K562 (cell line): Measurements from ENCODE around the gene WDFY2. TPM values are rescaled to one million over a fixed set of nuclear protein-coding genes. Genes with fewer than 3 reads are reported as not detected.

Source experiments
- ATAC-seq: fragments of 200-7000 bp; cut with Tn5 transposase; 3 replicates; pipeline ENCODE4 v1.9.1; 2020; ENCODE audit warnings: moderate library complexity
- BruUV-seq: library from RNA; stranded (reverse); fragments of 400-500 nt; replicated peaks from 2 replicates; lab custom pipeline; 2021; lab: Mats Ljungman, UMichigan
- CTCF ChIA-PET: fragments of 300-600 bp; formaldehyde crosslinking; extraction: SDS; loops from one replicate; lab custom pipeline; 2021; ENCODE audit warnings: low intra/inter-chr PET ratio; lab: Yijun Ruan, JAX
- POLR2A ChIA-PET: fragments of 300-600, 350-650 bp; sonication (Branson Sonifier 250); formaldehyde crosslinking; extraction: SDS; loops from one replicate; lab custom pipeline; 2021; ENCODE audit warnings: antibody characterized with exemption, inconsistent platforms; lab: Yijun Ruan, JAX
- DNase-seq, 4 experiments: peaks; one replicate each; pipeline versions ENCODE4 v3.0.0 to v3.0.0-alpha.2; 2011 to 2018; ENCODE audit warnings: low spot score in 3 of 4, mixed read lengths in 3 of 4; ENCODE audit errors: extremely low read depth in 1 of 4
- FAIRE-seq: peaks from 2 replicates; lab custom pipeline; 2011; peaks lifted over from hg19 to GRCh38; lab: Jason Lieb, UNC
- H2AFZ ChIP-seq: 2 replicates; pipeline ENCODE4 v1.6.0; 2011; ENCODE audit warnings: low read depth, low read length, control low read depth, inconsistent platforms
- H3K27ac ChIP-seq: fragments of 200-600 bp; 3 replicates; pipeline ENCODE4 v1.8.0; 2011; ENCODE audit warnings: low read depth, mild to moderate bottlenecking, control low read depth, inconsistent platforms, low read length, moderate library complexity, mixed read lengths; ENCODE audit errors: extremely low read depth
- H3K27me3 ChIP-seq, 2 experiments: fragments of 300-600 bp in 1 of 2; 2 replicates in 1 of 2; 3 replicates in 1 of 2; pipeline versions ENCODE4 v1.6.0 to v1.8.0; 2011; ENCODE audit warnings: inconsistent platforms in 2 of 2, low read length in 2 of 2, mild to moderate bottlenecking in 1 of 2, mixed read lengths in 1 of 2, moderate library complexity in 1 of 2; ENCODE audit not compliant: control insufficient read depth in 2 of 2, insufficient read depth in 2 of 2
- H3K36me3 ChIP-seq: fragments of 300-600 bp; 3 replicates; pipeline ENCODE4 v1.8.0; 2011; ENCODE audit warnings: mild to moderate bottlenecking, low read length, inconsistent platforms; ENCODE audit not compliant: control insufficient read depth, insufficient read depth
- H3K4me1 ChIP-seq, 2 experiments: fragments of 200-600 bp in 1 of 2; replicated peaks in 1 of 2; 2 replicates in 1 of 2; 3 replicates in 1 of 2; pipeline versions ENCODE4 v1.5.1 to v1.8.0; 2011; ENCODE audit warnings: inconsistent platforms in 2 of 2, low read length in 2 of 2, mild to moderate bottlenecking in 1 of 2, mixed read lengths in 1 of 2, moderate library complexity in 1 of 2; ENCODE audit not compliant: control insufficient read depth in 2 of 2, insufficient read depth in 2 of 2
- H3K4me2 ChIP-seq: 2 replicates; pipeline ENCODE4 v1.6.1; 2011; ENCODE audit warnings: low read length, control low read depth, inconsistent platforms, mixed read lengths; ENCODE audit not compliant: insufficient read depth
- H3K4me3 ChIP-seq: fragments of 200-600 bp; sonication (generic), shearing (Covaris generic); 2 replicates; pipeline ENCODE4 v1.5.1; 2016; ENCODE audit warnings: control low read depth, inconsistent platforms
- H3K79me2 ChIP-seq: fragments of 200-600 bp; 3 replicates; pipeline ENCODE4 v1.8.0; 2011; ENCODE audit warnings: low read length, inconsistent platforms; ENCODE audit not compliant: control insufficient read depth, insufficient read depth
- H3K9ac ChIP-seq, 2 experiments: 2 replicates each; pipeline versions ENCODE4 v1.6.0 to v1.6.1; 2011; ENCODE audit warnings: low read depth in 2 of 2, low read length in 2 of 2, control low read depth in 1 of 2, inconsistent platforms in 1 of 2, mild to moderate bottlenecking in 1 of 2, mixed read lengths in 1 of 2; ENCODE audit not compliant: insufficient read depth in 1 of 2
- H3K9me1 ChIP-seq: one replicate; pipeline ENCODE4 v1.6.0; 2011; ENCODE audit warnings: inconsistent platforms, mild to moderate bottlenecking, low read length, moderate library complexity; ENCODE audit not compliant: control insufficient read depth, insufficient read depth
- H3K9me3 ChIP-seq: replicated peaks from 2 replicates; pipeline ENCODE4 v1.5.1; 2011; ENCODE audit warnings: low read depth, low read length, inconsistent platforms; ENCODE audit not compliant: control insufficient read depth, insufficient read depth
- H4K20me1 ChIP-seq: replicated peaks from 2 replicates; pipeline ENCODE4 v1.6.1; 2011; ENCODE audit warnings: low read length, inconsistent platforms, mixed read lengths; ENCODE audit not compliant: control insufficient read depth, insufficient read depth
- ASH1L ChIP-seq: fragments of 450-650 bp; IDR thresholded peaks from 2 replicates; pipeline ENCODE4 v1.6.1; 2018; ENCODE audit warnings: borderline replicate concordance, mild to moderate bottlenecking, low read depth; ENCODE audit not compliant: partially characterized antibody
- EWSR1 ChIP-seq: fragments of 450-650 bp; IDR thresholded peaks from 2 replicates; pipeline ENCODE4 v1.6.1; 2018; ENCODE audit warnings: borderline replicate concordance, mild to moderate bottlenecking, low read depth, moderate library complexity; ENCODE audit not compliant: partially characterized antibody
- EZH2 ChIP-seq: IDR thresholded peaks from 2 replicates; pipeline ENCODE4 v1.6.1; 2012; ENCODE audit warnings: low read depth, mild to moderate bottlenecking, inconsistent platforms, low read length, borderline replicate concordance
- FIP1L1 ChIP-seq: fragments of 200-400 bp; formaldehyde crosslinking; IDR thresholded peaks from 2 replicates; pipeline ENCODE4 v1.6.1; 2018; ENCODE audit warnings: mild to moderate bottlenecking, low read depth, low read length; ENCODE audit not compliant: poor library complexity, severe bottlenecking
- HES1 ChIP-seq: fragments of 450-650 bp; IDR thresholded peaks from 2 replicates; pipeline ENCODE4 v1.6.1; 2016; ENCODE audit warnings: low read depth, mild to moderate bottlenecking, moderate library complexity
- HNRNPH1 ChIP-seq: fragments of 200-400 bp; formaldehyde crosslinking; optimal IDR thresholded peaks from 2 replicates; pipeline ENCODE3; 2017; ENCODE audit warnings: low read depth, mild to moderate bottlenecking, low read length, moderate library complexity
- IRF9 ChIP-seq: fragments of 450-650 bp; IDR thresholded peaks from 2 replicates; pipeline ENCODE4 v1.6.1; 2016; ENCODE audit warnings: missing biosample characterization, missing genetic modification characterization
- LCOR ChIP-seq: sonication (generic); formaldehyde crosslinking; IDR thresholded peaks from 2 replicates; pipeline ENCODE4 v1.8.0; 2022; ENCODE audit warnings: mild to moderate bottlenecking, missing genetic modification reagents
- RAD21 ChIP-seq, 2 experiments: fragments of 250-450 bp in 1 of 2; fragments of 450-650 bp in 1 of 2; sonication (Bioruptor Pico) in 1 of 2; formaldehyde crosslinking in 1 of 2; IDR thresholded peaks in 1 of 2; conservative IDR thresholded peaks in 1 of 2; 2 replicates each; pipeline versions ENCODE4 v1.4.0 to v1.8.0; 2020 to 2022; ENCODE audit warnings: mild to moderate bottlenecking in 2 of 2, moderate library complexity in 1 of 2
- SMC3 ChIP-seq: conservative IDR thresholded peaks from 2 replicates; pipeline ENCODE4 v1.6.1; 2011; ENCODE audit warnings: low read depth, low read length, improper control_type of control experiment; ENCODE audit not compliant: insufficient read depth
- ZBED1 ChIP-seq: IDR thresholded peaks from 2 replicates; pipeline ENCODE4 v1.6.1; 2014
- ZNF143 ChIP-seq: sonication (generic); formaldehyde crosslinking; IDR thresholded peaks from 2 replicates; pipeline ENCODE4 v1.9.0; 2022; ENCODE audit warnings: mild to moderate bottlenecking, missing genetic modification reagents
- ZNF311 ChIP-seq: fragments of 250-450 bp; sonication (Bioruptor Pico); IDR thresholded peaks from 2 replicates; pipeline ENCODE4 v1.4.0; 2020; ENCODE audit warnings: mild to moderate bottlenecking, moderate library complexity
- ZNF354B ChIP-seq: fragments of 250-450 bp; sonication (Bioruptor Pico); IDR thresholded peaks from 2 replicates; pipeline ENCODE4 v1.4.0; 2020
- ZNF717 ChIP-seq: fragments of 250-450 bp; sonication (Bioruptor Pico); IDR thresholded peaks from 2 replicates; pipeline ENCODE4 v1.5.0; 2021
- ZNF79 ChIP-seq: fragments of 250-450 bp; sonication (Bioruptor Pico); IDR thresholded peaks from 2 replicates; pipeline ENCODE4 v1.4.0; 2020; ENCODE audit warnings: low read depth, mild to moderate bottlenecking, moderate library complexity
- in situ Hi-C: fragments of 300-500 bp; cut with MboI; formaldehyde crosslinking; loops from 4 replicates; pipeline ENCODE4 v1.15.0; 2018; ENCODE audit warnings: inconsistent platforms, mixed read lengths
- intact Hi-C: fragments of 100-400 bp; cut with micrococcal nuclease; formaldehyde crosslinking; loops from 2 replicates; pipeline ENCODE4 v1.14.2; 2022
- polyA plus RNA-seq, 8 experiments: library from polyadenylated mRNA; depleted of rRNA in 4 of 8; stranded (reverse) in 5 of 8; unstranded in 3 of 8; fragments of >200 nt; fragmentation: Nextera tagmentation in 2 of 8; fragmentation: Illumina TruSeq in 1 of 8; extraction: Ambion mirVana in 2 of 8; extraction: Trizol in 1 of 8; gene quantifications; 2 replicates each; pipeline versions ENCODE4 v1.2.1 to v1.2.3, GENCODE V29; 2011 to 2014; ENCODE audit warnings: inconsistent platforms in 1 of 8, missing spikeins in 1 of 8
- total RNA-seq, 7 experiments: library from RNA; depleted of rRNA in 6 of 7; stranded (reverse); fragments of >200 nt in 6 of 7; fragmentation: Illumina TruSeq in 2 of 7; extraction: Trizol in 2 of 7; gene quantifications; 2 replicates each; pipeline versions ENCODE4 v1.2.1 to v1.2.3, GENCODE V29; 2011 to 2021; ENCODE audit warnings: low replicate concordance in 1 of 7
- TF ChIP-seq, protein P1 (sequence below): fragments of 250-450 bp; sonication (Bioruptor Pico); IDR thresholded peaks from 2 replicates; pipeline ENCODE4 v1.5.0; 2021; ENCODE audit warnings: mild to moderate bottlenecking, moderate library complexity
- TF ChIP-seq, protein P2 (sequence below): IDR thresholded peaks from 3 replicates; pipeline ENCODE4 v1.6.1; 2011; ENCODE audit warnings: borderline replicate concordance, mild to moderate bottlenecking; ENCODE audit not compliant: insufficient read length, insufficient read depth

The WDFY2 gene
- total and polyA plus RNA-seq, 9 of the 15 experiments (the other 6 are each of a cell fraction or from before 2014, with no cell fraction given): 0.66 to 6.4 (median 4.4) TPM

- peaks cover 5% of the 10 kb centered on the region; the same call in 1 of the 3 replicates for H3K36me3 ChIP-seq
- DNase-seq: no peak
- no peak overlapping the region for H2AFZ ChIP-seq
- ATAC-seq: no peak
- ChIA-PET POLR2A (interaction anchor here (0.6 kb wide), 1 partner anchor 988 kb away, joined by 3 read pairs; no protein-coding TSS in a partner anchor), CTCF (no interaction called here)
- no peak for FAIRE-seq
- TF ChIP-seq IRF9 (tag) (no peak), FIP1L1 (no peak), LCOR (CRISPR knock-in tag) (no peak), ZNF354B (CRISPR knock-in tag) (no peak), ASH1L (no peak), HES1 (no peak), ZNF717 (CRISPR knock-in tag) (no peak), EWSR1 (no peak), HNRNPH1 (no peak), RAD21 (CRISPR knock-in tag; conservative IDR thresholded peaks at IDR 0.05 in 1 of 2, IDR thresholded peaks at IDR 0.05 in 1 of 2) (no peak), ZNF79 (no peak), ZNF143 (CRISPR knock-in tag) (no peak), ZBED1 (no peak), EZH2 (no peak), SMC3 (no peak), ZNF311 (CRISPR knock-in tag) (no peak)
- TF ChIP-seq, protein P1, sequence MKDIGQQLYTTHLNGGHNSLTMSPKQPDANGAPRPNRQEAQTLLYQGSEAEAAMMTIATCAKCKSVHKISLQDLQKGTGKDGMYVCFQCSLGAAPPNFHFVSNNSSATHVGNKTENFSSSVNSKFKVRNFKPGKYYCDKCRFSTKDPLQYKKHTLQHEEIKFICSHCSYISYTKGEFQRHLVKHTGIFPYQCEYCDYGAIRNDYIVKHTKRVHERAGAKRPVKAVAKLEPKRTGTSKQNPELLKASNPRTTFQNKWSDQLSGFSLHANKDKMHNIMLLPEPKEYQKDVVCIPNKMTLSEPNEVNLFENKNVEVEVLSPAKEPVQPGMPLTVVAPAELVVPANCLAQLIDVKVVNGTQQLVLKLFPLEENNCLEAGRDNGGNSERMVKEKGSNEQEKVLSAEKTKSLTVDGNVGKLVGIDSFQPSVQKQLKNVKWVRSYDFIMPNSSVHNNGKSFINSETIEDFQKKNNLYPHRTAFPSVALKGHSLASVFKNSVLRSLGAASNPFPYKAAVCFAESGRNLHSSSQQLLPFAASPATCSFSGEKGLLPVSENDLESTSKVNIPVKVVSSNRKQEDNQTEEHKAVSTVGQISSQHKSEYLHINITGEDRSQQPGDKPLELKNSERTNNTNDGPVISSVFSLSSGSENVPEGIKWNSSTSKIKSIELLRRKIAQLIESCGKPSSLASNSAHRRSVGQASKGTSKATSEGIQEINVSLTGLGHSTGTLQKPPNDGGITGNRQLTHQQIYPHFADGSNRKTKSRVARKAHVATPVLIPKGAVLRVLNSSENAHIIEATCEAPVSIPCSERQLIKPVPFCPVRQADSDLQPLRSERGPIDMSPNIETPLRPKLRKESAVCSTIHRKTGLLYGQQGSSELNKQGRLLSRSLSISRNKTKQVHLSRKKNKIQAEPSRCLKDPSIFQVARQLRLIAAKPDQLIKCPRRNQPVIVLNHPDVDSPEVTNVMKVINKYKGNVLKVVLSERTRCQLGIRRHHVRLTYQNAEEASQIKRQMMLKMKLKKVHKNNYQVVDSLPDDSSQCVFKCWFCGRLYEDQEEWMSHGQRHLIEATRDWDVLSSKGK: no peak
- TF ChIP-seq, protein P2, sequence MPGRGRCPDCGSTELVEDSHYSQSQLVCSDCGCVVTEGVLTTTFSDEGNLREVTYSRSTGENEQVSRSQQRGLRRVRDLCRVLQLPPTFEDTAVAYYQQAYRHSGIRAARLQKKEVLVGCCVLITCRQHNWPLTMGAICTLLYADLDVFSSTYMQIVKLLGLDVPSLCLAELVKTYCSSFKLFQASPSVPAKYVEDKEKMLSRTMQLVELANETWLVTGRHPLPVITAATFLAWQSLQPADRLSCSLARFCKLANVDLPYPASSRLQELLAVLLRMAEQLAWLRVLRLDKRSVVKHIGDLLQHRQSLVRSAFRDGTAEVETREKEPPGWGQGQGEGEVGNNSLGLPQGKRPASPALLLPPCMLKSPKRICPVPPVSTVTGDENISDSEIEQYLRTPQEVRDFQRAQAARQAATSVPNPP: no peak
- no peak overlapping the region for H3K4me2 ChIP-seq
- H3K27ac ChIP-seq: no peak overlapping the region
- no peak overlapping the region for H3K9ac ChIP-seq
- intact Hi-C loops: no loop called here
- no peaks in the 10 kb centered on the region for H3K9me1 ChIP-seq
- no peak overlapping the region for H3K4me3 ChIP-seq
- no peaks in the 10 kb centered on the region for H3K79me2 ChIP-seq
- H3K27me3 ChIP-seq: no peaks in the 10 kb centered on the region
- H3K9me3 ChIP-seq: no peaks in the 10 kb centered on the region
- in situ Hi-C loops: no loop called here
- no peaks in the 10 kb centered on the region for H4K20me1 ChIP-seq
- no TSS peak for BruUV-seq
- H3K4me1 ChIP-seq: no peaks in the 10 kb centered on the region
Observed at GRCh38 chr13:51724721-51725120, 140.5 kb downstream of the WDFY2 start.
